Tibial nerve (tissue), 4 donors: ENCODE results near the gene APOE. TPM values are rescaled to one million over a fixed set of nuclear protein-coding genes. Genes with fewer than 3 reads are reported as not detected.
"Not testable (repeated sequence)": the region's sequence is repeated elsewhere in the genome, so short reads cannot be mapped to it uniquely, and the experiment has no call there.

ENCODE experiments used
- DNase-seq, 2 donors: peaks; one replicate each; pipeline ENCODE4 v3.0.0-alpha.2; 2019; ENCODE audit warnings: low spot score in 2 of 2
- H3K27ac ChIP-seq, 4 donors: fragments of 200-600 bp; sonication (generic) in 3 of 4; one replicate each; pipeline ENCODE4 v1.5.1; 2017 to 2019; ENCODE audit warnings: mild to moderate bottlenecking in 1 of 4
- H3K27me3 ChIP-seq, 2 donors: fragments of 200-600 bp; sonication (generic) in 1 of 2; one replicate each; pipeline versions ENCODE4 v1.5.1 to v1.6.0; 2017 to 2019
- H3K36me3 ChIP-seq, 3 donors: fragments of 200-600 bp; sonication (generic); one replicate each; pipeline ENCODE4 v1.5.1; 2018 to 2019
- H3K4me1 ChIP-seq, 4 donors: fragments of 200-600 bp; sonication (generic) in 3 of 4; one replicate each; pipeline ENCODE4 v1.5.1; 2017 to 2019
- H3K4me3 ChIP-seq, 4 donors: fragments of 200-600 bp; sonication (generic) in 3 of 4; one replicate each; pipeline ENCODE4 v1.5.1; 2017 to 2019; ENCODE audit warnings: mild to moderate bottlenecking in 1 of 4, moderate library complexity in 1 of 4
- H3K9me3 ChIP-seq, 4 donors: fragments of 200-600 bp; sonication (generic) in 3 of 4; one replicate each; pipeline ENCODE4 v1.5.1; 2017 to 2019
- CTCF ChIP-seq, 5 experiments: fragments of 200-600 bp in 3 of 5; fragments of 450-650 bp in 2 of 5; sonication (generic) in 3 of 5; IDR thresholded peaks; one replicate each; pipeline ENCODE4 v1.5.1; 2016 to 2019; ENCODE audit warnings: antibody characterized with exemption in 5 of 5, mild to moderate bottlenecking in 3 of 5, moderate library complexity in 2 of 5
- EP300 ChIP-seq, 2 donors: sonication (generic); formaldehyde crosslinking; IDR thresholded peaks; one replicate each; pipeline ENCODE4 v1.6.1; 2017; ENCODE audit warnings: antibody characterized with exemption in 2 of 2, mild to moderate bottlenecking in 1 of 2
- POLR2A ChIP-seq, 2 donors: fragments of 450-650 bp; IDR thresholded peaks; one replicate each; pipeline ENCODE4 v1.6.1; 2017; ENCODE audit warnings: antibody characterized with exemption in 2 of 2, mild to moderate bottlenecking in 2 of 2, moderate library complexity in 2 of 2
- WGBS, 2 donors: methylation state at CpG; one replicate each; pipeline ENCODE4 v1.1.5; 2018; 5-methylcytosine and 5-hydroxymethylcytosine counted together
- total RNA-seq, 4 donors: library from RNA; depleted of rRNA; stranded (reverse); fragments of >200 nt; gene quantifications; one replicate each; pipeline ENCODE4 v1.1.0, GENCODE V29; 2016

APOE gene
- total RNA-seq, 4 donors from 2014 or later: 126 to 316 (median 163) TPM

GRCh38 chr19:44878120-44878865 lies 27.3 kb upstream of the APOE start:
- no peak for DNase-seq
- H3K36me3 ChIP-seq: peaks cover 0 to 88% (median 6%) of the 10 kb centered on the region in 3 donors
- no peak overlapping the region for H3K27ac ChIP-seq
- peaks cover 0 to 7% (median 0%) of the 10 kb centered on the region in 4 donors for H3K4me1 ChIP-seq
- H3K9me3 ChIP-seq: no peaks in the 10 kb centered on the region
- H3K27me3 ChIP-seq: no peaks in the 10 kb centered on the region
- no peak overlapping the region for H3K4me3 ChIP-seq
- TF ChIP-seq CTCF (IDR thresholded peaks at IDR 0.05) (no peak), EP300 (IDR thresholded peaks at IDR 0.05) (no peak), POLR2A (IDR thresholded peaks at IDR 0.05) (no peak)
- 75% methylated on average over 26 of the region's 26 CpGs for WGBS, 2 donors

- WGBS, 2 donors: 61 to 71% methylated on average over 13 to 17 of the region's 18 CpGs
- no peak for DNase-seq
- no peak overlapping the region for H3K4me3 ChIP-seq
- no peak overlapping the region for H3K27ac ChIP-seq
- no peaks in the 10 kb centered on the region for H3K9me3 ChIP-seq
- TF ChIP-seq EP300 (IDR thresholded peaks at IDR 0.05) (no peak), CTCF (IDR thresholded peaks at IDR 0.05) (no peak), POLR2A (IDR thresholded peaks at IDR 0.05) (no peak)
- H3K27me3 ChIP-seq: no peaks in the 10 kb centered on the region
- peaks cover 0 to 7% (median 0%) of the 10 kb centered on the region in 4 donors for H3K4me1 ChIP-seq
- peaks cover 0 to 88% (median 0%) of the 10 kb centered on the region in 3 donors for H3K36me3 ChIP-seq
Observed at GRCh38 chr19:44879309-44880065, 26.1 kb upstream of the APOE start.

GRCh38 chr19:44882063-44882462 lies 23.5 kb upstream of the APOE start:
- Histone ChIP-seq H3K4me1 (peaks cover 0 to 4% (median 0%) of the 10 kb centered on the region in 4 donors), H3K4me3 (no peak overlapping the region), H3K27ac (no peak overlapping the region), H3K27me3 (no peaks in the 10 kb centered on the region), H3K9me3 (no peaks in the 10 kb centered on the region), H3K36me3 (peaks cover 0 to 86% (median 0%) of the 10 kb centered on the region in 3 donors)
- DNase-seq: no peak
- TF ChIP-seq POLR2A (IDR thresholded peaks at IDR 0.05) (no peak), EP300 (IDR thresholded peaks at IDR 0.05) (no peak), CTCF (IDR thresholded peaks at IDR 0.05) (no peak)
- 92 to 94% methylated on average over 15 of the region's 15 CpGs for WGBS, 2 donors

GRCh38 chr19:44882619-44883397 lies 22.8 kb upstream of the APOE start:
- DNase-seq, H3K27ac ChIP-seq, H3K4me3 ChIP-seq, H3K27me3 ChIP-seq, H3K4me1 ChIP-seq, H3K9me3 ChIP-seq: not testable (repeated sequence)
- H3K36me3 ChIP-seq: peaks cover 0 to 86% (median 0%) of the 10 kb centered on the region in 3 donors
- WGBS, 2 donors: 86 to 89% methylated on average over 19 of the region's 19 CpGs

- peaks cover 0 to 86% (median 0%) of the 10 kb centered on the region in 3 donors for H3K36me3 ChIP-seq
- 78 to 79% methylated on average over 5 of the region's 5 CpGs for WGBS, 2 donors
- TF ChIP-seq EP300 (IDR thresholded peaks at IDR 0.05) (no peak), POLR2A (IDR thresholded peaks at IDR 0.05) (no peak), CTCF (IDR thresholded peaks at IDR 0.05) (no peak)
Observed at GRCh38 chr19:44883922-44884321, 21.7 kb upstream of the APOE start.

More at GRCh38 chr19:44883922-44884321, 21.7 kb upstream of the APOE start:
- Histone ChIP-seq H3K4me1 (peaks cover 0 to 4% (median 0%) of the 10 kb centered on the region in 4 donors), H3K27ac (no peak overlapping the region), H3K27me3 (no peaks in the 10 kb centered on the region), H3K9me3 (no peaks in the 10 kb centered on the region), H3K4me3 (no peak overlapping the region)
- no peak for DNase-seq
